Lower lobe of right lung (tissue), 2 donors: ENCODE results near the gene PHEX. TPM values are rescaled to one million over a fixed set of nuclear protein-coding genes. Genes with fewer than 3 reads are reported as not detected.

ENCODE experiments used
- ATAC-seq, 2 donors: fragments of 200-7000 bp; cut with Tn5 transposase; one replicate each; pipeline ENCODE4 v1.9.1; 2020 to 2022; ENCODE audit warnings: mild to moderate bottlenecking in 2 of 2, moderate library complexity in 2 of 2
- DNase-seq: peaks from one replicate; pipeline ENCODE4 v3.0.0-alpha.2; 2020
- H3K27ac ChIP-seq: fragments of 200-600 bp; one replicate; pipeline ENCODE4 v1.8.0; 2022
- H3K27me3 ChIP-seq: fragments of 200-600 bp; one replicate; pipeline ENCODE4 v1.8.0; 2022; ENCODE audit warnings: low read depth
- H3K36me3 ChIP-seq: fragments of 200-600 bp; one replicate; pipeline ENCODE4 v1.8.0; 2022; ENCODE audit warnings: mild to moderate bottlenecking
- H3K4me1 ChIP-seq: fragments of 200-600 bp; one replicate; pipeline ENCODE4 v1.8.0; 2022
- H3K4me3 ChIP-seq: fragments of 200-600 bp; one replicate; pipeline ENCODE4 v1.8.0; 2022; ENCODE audit warnings: mild to moderate bottlenecking
- H3K9me3 ChIP-seq: fragments of 200-600 bp; one replicate; pipeline ENCODE4 v1.8.0; 2022
- intact Hi-C: fragments of 100-400 bp; cut with DNase I; formaldehyde crosslinking; loops from one replicate; pipeline ENCODE4 v1.11.0; 2022
- total RNA-seq: library from RNA; stranded (reverse); fragmentation: NEBNext Ultra II Directional; extraction: Animal tissue kit (Norgen Biotek cat#: 25700); gene quantifications from one replicate; pipeline ENCODE4 v1.2.1, GENCODE V29; 2021
- TF ChIP-seq, protein P1 (sequence below): fragments of 200-600 bp; IDR thresholded peaks from one replicate; pipeline ENCODE4 v1.8.0; 2022; ENCODE audit warnings: antibody characterized with exemption, mild to moderate bottlenecking
- donor health status: DM: no; HTN: yes; CAD: no; lungs with severe emphysema.

Gene PHEX
- total RNA-seq, 1 donor from 2014 or later = 2.7 TPM

DNA sequence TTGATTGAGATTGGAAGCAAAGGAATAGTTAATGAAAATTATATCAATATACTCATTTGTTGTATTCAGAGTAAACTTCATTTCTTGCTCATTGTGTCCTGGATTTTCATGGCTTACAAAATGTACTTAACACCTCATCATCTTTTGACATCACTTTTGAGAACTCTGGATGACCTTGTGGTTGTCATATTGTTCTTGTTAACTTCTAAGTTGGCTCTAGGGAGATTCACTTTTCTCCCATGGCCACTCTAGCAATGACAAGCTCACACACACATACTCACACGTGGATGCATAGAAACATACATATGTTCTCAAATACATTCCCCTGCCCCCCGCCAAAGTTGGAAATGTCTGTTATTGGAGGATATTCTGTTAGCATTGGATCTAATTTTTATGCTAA is 15.3 kb downstream of the PHEX start:
- ATAC-seq = no peak

DNA sequence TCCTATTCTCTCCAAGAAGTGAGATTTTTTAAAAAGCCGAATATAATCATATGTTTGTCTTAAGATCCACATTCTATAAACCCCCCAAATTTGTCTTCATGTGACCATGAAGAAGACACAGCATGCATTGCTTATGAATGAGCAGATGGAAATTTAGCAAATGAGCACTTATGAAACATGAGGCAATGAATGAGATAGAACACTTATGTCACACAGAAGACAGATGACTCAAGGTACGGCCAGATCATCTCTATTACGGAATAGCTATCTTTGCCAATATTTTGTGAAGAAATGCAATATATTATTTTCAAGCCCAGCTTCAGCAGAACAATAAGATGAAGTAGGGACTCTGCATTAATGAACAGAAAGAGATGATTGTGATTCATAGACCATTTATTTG is 21.4 kb downstream of the PHEX start:
- ATAC-seq = no peak
- no peaks in the 10 kb centered on the region for H3K4me1 ChIP-seq
- H3K27ac ChIP-seq = no peak overlapping the region
- TF ChIP-seq, protein P1, sequence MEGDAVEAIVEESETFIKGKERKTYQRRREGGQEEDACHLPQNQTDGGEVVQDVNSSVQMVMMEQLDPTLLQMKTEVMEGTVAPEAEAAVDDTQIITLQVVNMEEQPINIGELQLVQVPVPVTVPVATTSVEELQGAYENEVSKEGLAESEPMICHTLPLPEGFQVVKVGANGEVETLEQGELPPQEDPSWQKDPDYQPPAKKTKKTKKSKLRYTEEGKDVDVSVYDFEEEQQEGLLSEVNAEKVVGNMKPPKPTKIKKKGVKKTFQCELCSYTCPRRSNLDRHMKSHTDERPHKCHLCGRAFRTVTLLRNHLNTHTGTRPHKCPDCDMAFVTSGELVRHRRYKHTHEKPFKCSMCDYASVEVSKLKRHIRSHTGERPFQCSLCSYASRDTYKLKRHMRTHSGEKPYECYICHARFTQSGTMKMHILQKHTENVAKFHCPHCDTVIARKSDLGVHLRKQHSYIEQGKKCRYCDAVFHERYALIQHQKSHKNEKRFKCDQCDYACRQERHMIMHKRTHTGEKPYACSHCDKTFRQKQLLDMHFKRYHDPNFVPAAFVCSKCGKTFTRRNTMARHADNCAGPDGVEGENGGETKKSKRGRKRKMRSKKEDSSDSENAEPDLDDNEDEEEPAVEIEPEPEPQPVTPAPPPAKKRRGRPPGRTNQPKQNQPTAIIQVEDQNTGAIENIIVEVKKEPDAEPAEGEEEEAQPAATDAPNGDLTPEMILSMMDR = no peak
- no peak overlapping the region for H3K4me3 ChIP-seq
- intact Hi-C loops = no loop called here
- H3K36me3 ChIP-seq = no peaks in the 10 kb centered on the region
- H3K9me3 ChIP-seq = no peaks in the 10 kb centered on the region
- no peaks in the 10 kb centered on the region for H3K27me3 ChIP-seq
- DNase-seq = no peak

More for the DNA sequence above, 15.3 kb downstream of the PHEX start:
- H3K9me3 ChIP-seq = no peaks in the 10 kb centered on the region
- no peak overlapping the region for H3K27ac ChIP-seq
- no peaks in the 10 kb centered on the region for H3K27me3 ChIP-seq
- intact Hi-C loops = no loop called here
- H3K36me3 ChIP-seq = no peaks in the 10 kb centered on the region
- DNase-seq = no peak
- H3K4me3 ChIP-seq = no peak overlapping the region
- no peaks in the 10 kb centered on the region for H3K4me1 ChIP-seq
- TF ChIP-seq, protein P1 = no peak

DNA sequence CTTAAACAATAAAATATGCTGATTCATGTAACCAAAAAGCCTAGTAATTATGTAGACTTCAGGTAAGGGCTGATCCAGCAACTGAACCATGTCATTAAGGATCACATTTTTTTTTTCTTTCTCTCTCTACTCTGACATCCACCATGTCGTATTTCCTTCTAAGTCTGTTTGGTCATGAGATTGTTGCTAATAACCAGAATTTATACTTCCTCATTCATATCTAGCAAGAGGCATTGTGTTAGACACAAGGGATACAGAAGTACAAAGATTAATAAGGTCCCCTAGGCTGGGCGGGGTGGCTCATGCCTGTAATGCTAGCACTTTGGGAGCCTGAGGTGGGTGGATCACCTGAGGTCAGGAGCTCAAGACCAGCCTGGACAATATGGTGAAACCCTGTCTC is 24.1 kb downstream of the PHEX start:
- no peak overlapping the region for H3K4me3 ChIP-seq
- intact Hi-C loops = no loop called here
- no peaks in the 10 kb centered on the region for H3K36me3 ChIP-seq
- DNase-seq (no peak), ATAC-seq (no peak)
- H3K4me1 ChIP-seq = no peaks in the 10 kb centered on the region
- no peak overlapping the region for H3K27ac ChIP-seq
- TF ChIP-seq, protein P1 = no peak
- no peaks in the 10 kb centered on the region for H3K9me3 ChIP-seq
- H3K27me3 ChIP-seq = no peaks in the 10 kb centered on the region

DNA sequence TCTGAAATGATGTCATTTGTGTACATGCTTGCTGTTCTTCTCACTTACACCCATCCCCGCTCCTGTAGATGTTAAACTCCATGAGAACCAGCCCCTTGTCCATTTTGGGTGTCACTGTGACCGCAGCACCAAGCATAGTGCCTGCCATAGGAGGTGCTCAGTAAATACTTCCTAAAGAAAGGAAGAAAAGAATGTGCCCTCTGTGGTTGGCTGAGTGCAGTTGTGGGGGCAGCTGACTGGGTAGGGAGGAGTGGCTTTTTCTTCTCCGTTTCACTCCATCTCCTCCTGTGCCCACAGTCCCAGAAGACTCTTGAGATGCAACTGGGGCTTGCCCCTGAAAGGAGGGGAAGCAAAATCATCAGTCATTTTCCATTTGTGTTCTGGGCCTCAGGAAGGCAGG is 25.5 kb downstream of the PHEX start:
- ATAC-seq (no peak), DNase-seq (no peak)
- Histone ChIP-seq H3K9me3 (no peaks in the 10 kb centered on the region), H3K27ac (no peak overlapping the region), H3K27me3 (no peaks in the 10 kb centered on the region), H3K4me1 (no peaks in the 10 kb centered on the region), H3K4me3 (no peak overlapping the region), H3K36me3 (no peaks in the 10 kb centered on the region)
- TF ChIP-seq, protein P1 = no peak
- intact Hi-C loops = no loop called here

DNA sequence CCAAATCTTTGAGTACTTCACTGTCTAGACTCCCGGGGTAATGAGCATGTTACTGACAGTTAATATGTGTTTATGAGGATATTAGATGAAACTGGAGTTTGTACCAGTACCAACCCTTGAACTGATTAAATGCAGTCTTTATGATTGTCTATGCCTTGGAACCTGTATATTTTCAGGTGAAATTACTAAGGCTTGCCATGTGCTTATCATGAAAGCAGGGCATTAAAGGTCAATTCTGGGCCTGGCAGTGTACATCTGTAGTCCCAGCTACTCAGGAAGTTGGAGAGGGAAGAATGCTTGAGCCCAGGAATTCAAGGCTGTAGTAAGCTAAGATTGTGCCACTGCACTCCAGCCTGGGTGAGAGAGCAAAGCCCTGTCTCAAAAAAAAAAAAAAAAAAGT is 27.6 kb downstream of the PHEX start:
- H3K27ac ChIP-seq = no peak overlapping the region
- peak in 1 of 2 donors; percentile 37 for ATAC-seq
- intact Hi-C loops = no loop called here
- no peaks in the 10 kb centered on the region for H3K4me1 ChIP-seq
- no peak for DNase-seq
- TF ChIP-seq, protein P1 = no peak
- H3K36me3 ChIP-seq = no peaks in the 10 kb centered on the region
- H3K27me3 ChIP-seq = no peaks in the 10 kb centered on the region
- no peak overlapping the region for H3K4me3 ChIP-seq
- no peaks in the 10 kb centered on the region for H3K9me3 ChIP-seq
